OCI-LY1 (cell line): Measurements from ENCODE around the gene LCNL1.

Experiments used
- CTCF ChIP-seq: fragments of 200-600 bp; sonication (generic), shearing (Covaris generic); IDR thresholded peaks from 2 replicates; pipeline ENCODE4 v1.5.1; 2017; ENCODE audit warnings: mild to moderate bottlenecking, antibody characterized with exemption, low read length, moderate library complexity, mixed read lengths
- EZH2 ChIP-seq: fragments of 200-600 bp; sonication (generic), shearing (Covaris generic); IDR thresholded peaks from 2 replicates; pipeline ENCODE4 v1.8.0; 2017; ENCODE audit warnings: borderline replicate concordance, mixed run types, mild to moderate bottlenecking, antibody characterized with exemption, low read length, moderate library complexity, mixed read lengths

GRCh38 chr9:136940526-136941230 lies 42.1 kb upstream of the LCNL1 start:
- TF ChIP-seq CTCF (no peak), EZH2 (no peak)
